ENCODE data around the gene CDHR4.
A peak's percentile ranks its signal among the peaks of the same experiment; 100 is the strongest.
"Not testable (repeated sequence)": the region's sequence is repeated elsewhere in the genome, so short reads cannot be mapped to it uniquely, and the experiment has no call there.

CDHR4 gene

GRCh38 chr3:49804141-49805041, 4.7 kb upstream of the CDHR4 start:
- DNase-seq (ENCODE audit: low read depth in 2 of 2), result no peak

GRCh38 chr3:49803465-49804140, 3.9 kb upstream of the CDHR4 start:
- peak in 1 of 2 donors; percentile 12 for DNase-seq (ENCODE audit: low read depth in 2 of 2)

GRCh38 chr3:49802719-49803464, 3.2 kb upstream of the CDHR4 start, which contains the start of gene INKA1:
Gene INKA1, plus strand, starts transcription at chr3:49803261. Its CDS starts 132 bp downstream, at chr3:49803393.
- peak; percentile 73 to 87 for DNase-seq (ENCODE audit: low read depth in 2 of 2)

- no peak for DNase-seq (ENCODE audit: low read depth in 2 of 2)
Observed at GRCh38 chr3:49801160-49801559, 1.5 kb upstream of the CDHR4 start.

- DNase-seq (ENCODE audit: low read depth in 2 of 2), result no peak
Observed at GRCh38 chr3:49799105-49799504, 568 bp downstream of the CDHR4 start.

- DNase-seq (ENCODE audit: low read depth in 2 of 2), result no peak
Observed at GRCh38 chr3:49794926-49795905, 4.5 kb downstream of the CDHR4 start.

- DNase-seq (ENCODE audit: low read depth in 2 of 2), result no peak
Observed at GRCh38 chr3:49794431-49794830, 5.2 kb downstream of the CDHR4 start.

GRCh38 chr3:49793486-49794085, 6.1 kb downstream of the CDHR4 start:
- no peak for DNase-seq (ENCODE audit: low read depth in 2 of 2)

- DNase-seq (ENCODE audit: low read depth in 2 of 2), result no peak
Observed at GRCh38 chr3:49792371-49793150, 7.1 kb downstream of the CDHR4 start.

- DNase-seq (ENCODE audit: low read depth in 2 of 2), result no peak
Observed at GRCh38 chr3:49791571-49791970, 8.1 kb downstream of the CDHR4 start.

- no peak for DNase-seq (ENCODE audit: low read depth in 2 of 2)
Observed at GRCh38 chr3:49790626-49791411, 8.9 kb downstream of the CDHR4 start.

GRCh38 chr3:49788056-49788455, 11.6 kb downstream of the CDHR4 start:
- DNase-seq (ENCODE audit: low read depth in 2 of 2), result no peak

GRCh38 chr3:49787536-49787935, 12.1 kb downstream of the CDHR4 start:
- DNase-seq (ENCODE audit: low read depth in 2 of 2), result no peak

- no peak for DNase-seq (ENCODE audit: low read depth in 2 of 2)
Observed at GRCh38 chr3:49787182-49787464, 12.6 kb downstream of the CDHR4 start.

GRCh38 chr3:49786357-49787181, 13.1 kb downstream of the CDHR4 start, which contains the start of gene IP6K1:
Gene IP6K1, minus strand, starts transcription at chr3:49786542. Its CDS starts 38,502 bp downstream, at chr3:49748040.
- peak; percentile 100 for DNase-seq (ENCODE audit: low read depth in 2 of 2)

GRCh38 chr3:49785565-49786356, 13.9 kb downstream of the CDHR4 start:
- DNase-seq (ENCODE audit: low read depth in 2 of 2), result peak in 1 of 2 donors; percentile 11

- DNase-seq (ENCODE audit: low read depth in 2 of 2), result not testable (repeated sequence)
Observed at GRCh38 chr3:49782277-49782676, 17.4 kb downstream of the CDHR4 start.
